GM21423 (cell line): ENCODE measurements around the gene UBXN10.

ENCODE experiments used
- ATAC-seq: cut with Tn5 transposase; IDR thresholded peaks from one replicate; pipeline ENCODE4 v1.9.1; 2021; ENCODE audit warnings: mild to moderate bottlenecking, moderate library complexity; ENCODE audit not compliant: unreplicated experiment

UBXN10 gene

GRCh38 chr1:20151906-20152598 lies 33.8 kb upstream of the UBXN10 start:
- ATAC-seq = no peak

GRCh38 chr1:20152599-20152930 lies 33.3 kb upstream of the UBXN10 start:
- ATAC-seq = no peak

GRCh38 chr1:20153000-20153418 lies 32.9 kb upstream of the UBXN10 start:
- no peak for ATAC-seq

GRCh38 chr1:20154301-20154831 lies 31.5 kb upstream of the UBXN10 start:
- ATAC-seq = no peak

- no peak for ATAC-seq
These were observed 27.4 kb upstream of the UBXN10 start for GRCh38 chr1:20158358-20159070.

GRCh38 chr1:20160034-20160433 lies 25.9 kb upstream of the UBXN10 start:
- ATAC-seq = no peak

- no peak for ATAC-seq
These were observed 21.1 kb upstream of the UBXN10 start for GRCh38 chr1:20164694-20165202.

- ATAC-seq = no peak
These were observed 20.4 kb upstream of the UBXN10 start for GRCh38 chr1:20165522-20165951.

- no peak for ATAC-seq
These were observed 19.8 kb upstream of the UBXN10 start for GRCh38 chr1:20166051-20166450.

GRCh38 chr1:20167126-20167525 lies 18.8 kb upstream of the UBXN10 start:
- ATAC-seq = no peak

GRCh38 chr1:20168564-20169491 lies 17.1 kb upstream of the UBXN10 start:
- no peak for ATAC-seq

GRCh38 chr1:20169932-20170331 lies 16.0 kb upstream of the UBXN10 start:
- no peak for ATAC-seq

GRCh38 chr1:20172033-20172590 lies 13.8 kb upstream of the UBXN10 start:
- ATAC-seq = no peak

GRCh38 chr1:20174937-20175666 lies 10.8 kb upstream of the UBXN10 start:
- no peak for ATAC-seq

- ATAC-seq = no peak
These were observed 7.1 kb upstream of the UBXN10 start for GRCh38 chr1:20178634-20179370.

GRCh38 chr1:20179371-20180128 lies 6.3 kb upstream of the UBXN10 start:
- no peak for ATAC-seq

GRCh38 chr1:20180129-20180843 lies 5.6 kb upstream of the UBXN10 start:
- ATAC-seq = no peak

- no peak for ATAC-seq
These were observed 5.1 kb upstream of the UBXN10 start for GRCh38 chr1:20180844-20181207.
